ENCODE data around the gene LPP.

- TF ChIP-seq CTCF (IDR thresholded peaks at IDR 0.05) (no peak), POLR2A (IDR thresholded peaks at IDR 0.05) (no peak)
These were observed 115.1 kb downstream of the LPP start for GRCh38 chr3:188269040-188269439.

Data from stomach (tissue), 4 donors.